ENCODE results near the gene RHBDL3. TPM values are rescaled to one million over a fixed set of nuclear protein-coding genes. Genes with fewer than 3 reads are reported as not detected.

RHBDL3 gene
- total RNA-seq, 1 donor from 2014 or later, result 4.4 TPM

- TF ChIP-seq CTCF (conservative IDR thresholded peaks at IDR 0.05), result no peak
- Mint-ChIP-seq H3K4me1 (ENCODE audit: unreplicated experiment) (peaks cover 7% of the 10 kb centered on the region), H3K27ac (no peak overlapping the region), H3K27me3 (peaks cover 31% of the 10 kb centered on the region), H3K9me3 (no peaks in the 10 kb centered on the region), H3K36me3 (no peaks in the 10 kb centered on the region), H3K4me3 (no peak overlapping the region)
- DNase-seq (ENCODE audit: extremely low spot score, unreplicated experiment), result no peak
Observed at GRCh38 chr17:32274643-32275042, 9.0 kb downstream of the RHBDL3 start.

DNA sequence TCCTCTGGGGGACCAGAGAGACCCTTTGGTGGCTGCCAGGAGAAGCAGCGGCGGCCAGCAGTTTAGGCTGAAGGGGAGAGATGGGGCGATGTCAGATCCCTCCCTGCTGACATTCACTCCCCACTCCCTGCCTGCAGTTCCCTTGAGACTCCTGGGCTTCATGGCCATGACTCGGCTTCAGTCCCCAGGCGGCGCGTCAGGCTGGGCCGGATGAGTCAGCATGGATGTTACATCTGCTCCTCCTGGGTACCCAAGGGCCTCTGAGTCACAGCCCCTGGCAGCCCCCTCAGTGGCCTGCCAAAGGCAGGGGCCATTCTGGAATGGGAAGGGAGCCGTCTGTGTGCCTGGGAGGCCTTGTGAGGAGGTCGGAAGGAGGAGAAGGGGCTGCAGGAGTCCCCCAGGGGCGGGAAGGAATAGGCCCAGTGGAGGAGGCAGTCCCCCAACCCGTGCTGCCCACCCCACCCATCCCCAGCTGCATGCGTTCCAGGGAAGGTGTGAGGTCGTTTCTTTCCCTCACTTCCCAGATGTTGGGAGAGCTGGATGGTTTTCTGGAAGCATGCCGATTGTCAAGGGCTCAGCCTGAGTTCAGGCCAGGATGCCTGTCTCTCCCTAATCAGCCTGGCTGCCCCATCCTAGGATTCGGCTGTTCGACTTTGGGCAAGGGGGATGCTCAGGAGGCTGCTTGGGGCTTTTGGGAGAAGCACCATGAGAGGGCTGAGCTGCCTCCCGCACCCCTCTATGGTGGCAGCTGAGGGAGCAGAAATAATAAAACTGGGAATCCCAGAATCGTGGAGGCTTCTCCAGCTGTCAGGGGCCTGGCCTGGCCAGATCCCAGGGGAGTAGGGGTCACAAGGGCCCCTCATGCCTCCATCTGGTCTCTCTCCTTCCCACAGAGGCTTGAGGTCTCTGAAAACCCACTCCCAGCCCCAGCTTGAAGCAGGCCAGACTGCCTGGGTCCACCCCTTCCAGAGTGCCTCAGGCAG, 9.7 kb downstream of the RHBDL3 start:
- TF ChIP-seq CTCF (conservative IDR thresholded peaks at IDR 0.05), result no peak
- Mint-ChIP-seq H3K4me3 (no peak overlapping the region), H3K9me3 (no peaks in the 10 kb centered on the region), H3K27ac (no peak overlapping the region), H3K36me3 (no peaks in the 10 kb centered on the region), H3K4me1 (ENCODE audit: unreplicated experiment) (peaks cover 10% of the 10 kb centered on the region), H3K27me3 (peaks cover 25% of the 10 kb centered on the region)
- no peak for DNase-seq (ENCODE audit: extremely low spot score, unreplicated experiment)

DNA sequence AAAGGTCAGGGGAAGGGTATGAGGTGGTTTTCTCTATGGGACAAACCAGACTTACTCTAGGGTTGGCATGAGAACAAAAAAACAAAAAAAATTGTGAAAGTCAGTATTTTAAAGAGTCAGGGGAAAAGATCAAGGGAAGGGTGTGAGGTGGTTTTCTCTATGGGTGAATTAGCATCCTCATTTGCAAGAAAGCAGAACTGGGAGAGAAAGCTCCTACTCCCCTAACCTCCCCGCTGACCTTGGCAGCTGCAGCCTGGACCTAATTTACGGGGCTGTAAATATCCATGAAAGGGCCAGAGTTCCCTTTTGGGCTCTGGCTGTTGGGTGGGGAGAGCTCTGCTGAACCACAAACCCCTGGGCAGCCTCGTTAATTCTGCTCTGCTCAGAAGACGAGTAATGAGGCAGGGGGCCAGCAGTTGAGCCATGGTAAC, 10.6 kb downstream of the RHBDL3 start:
- H3K4me1 Mint-ChIP-seq (ENCODE audit: unreplicated experiment), result peaks cover 15% of the 10 kb centered on the region
- H3K36me3 Mint-ChIP-seq, result no peaks in the 10 kb centered on the region
- no peak for DNase-seq (ENCODE audit: extremely low spot score, unreplicated experiment)
- no peaks in the 10 kb centered on the region for H3K9me3 Mint-ChIP-seq
- no peak for TF ChIP-seq CTCF (conservative IDR thresholded peaks at IDR 0.05)
- H3K27ac Mint-ChIP-seq, result no peak overlapping the region
- H3K4me3 Mint-ChIP-seq, result no peak overlapping the region
- peaks cover 19% of the 10 kb centered on the region for H3K27me3 Mint-ChIP-seq

DNA sequence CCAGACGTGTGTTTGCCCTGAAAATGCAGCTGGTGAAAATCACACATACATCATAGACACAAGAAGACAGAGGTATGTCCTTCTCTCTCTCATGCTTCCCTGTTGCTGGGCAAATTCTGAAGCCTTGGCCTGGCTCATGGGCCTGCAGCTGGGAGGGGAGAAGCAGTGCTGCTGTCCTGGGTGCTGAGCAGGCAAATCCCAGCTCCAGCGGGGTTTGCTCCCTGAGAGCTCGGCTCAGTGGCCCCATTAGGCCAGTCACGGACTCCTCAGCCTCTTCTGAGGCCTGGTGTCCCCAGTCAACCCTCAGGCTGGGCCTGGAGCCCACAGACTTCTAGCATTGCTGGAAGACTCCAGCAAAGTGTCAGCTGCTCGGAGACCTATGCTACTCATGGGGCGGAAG, 11.7 kb downstream of the RHBDL3 start:
- H3K27me3 Mint-ChIP-seq, result peaks cover 10% of the 10 kb centered on the region
- H3K4me1 Mint-ChIP-seq (ENCODE audit: unreplicated experiment), result peaks cover 15% of the 10 kb centered on the region
- no peaks in the 10 kb centered on the region for H3K36me3 Mint-ChIP-seq
- H3K27ac Mint-ChIP-seq, result no peak overlapping the region
- DNase-seq (ENCODE audit: extremely low spot score, unreplicated experiment), result no peak
- TF ChIP-seq CTCF (conservative IDR thresholded peaks at IDR 0.05), result no peak
- H3K4me3 Mint-ChIP-seq, result no peak overlapping the region
- H3K9me3 Mint-ChIP-seq, result no peaks in the 10 kb centered on the region

- DNase-seq (ENCODE audit: extremely low spot score, unreplicated experiment), result no peak
- peaks cover 15% of the 10 kb centered on the region for H3K4me1 Mint-ChIP-seq (ENCODE audit: unreplicated experiment)
- H3K27me3 Mint-ChIP-seq, result peaks cover 5% of the 10 kb centered on the region
- no peaks in the 10 kb centered on the region for H3K9me3 Mint-ChIP-seq
- TF ChIP-seq CTCF (conservative IDR thresholded peaks at IDR 0.05), result no peak
- no peaks in the 10 kb centered on the region for H3K36me3 Mint-ChIP-seq
- no peak overlapping the region for H3K27ac Mint-ChIP-seq
- no peak overlapping the region for H3K4me3 Mint-ChIP-seq
Observed at GRCh38 chr17:32278815-32279214, 13.2 kb downstream of the RHBDL3 start.
